SW480 (cell line): ENCODE measurements around the gene UNC79.

Experiments used
- DNase-seq: peaks from one replicate; pipeline ENCODE4 v3.0.0-alpha.2; 2016; ENCODE audit warnings: low spot score

Gene UNC79

DNA sequence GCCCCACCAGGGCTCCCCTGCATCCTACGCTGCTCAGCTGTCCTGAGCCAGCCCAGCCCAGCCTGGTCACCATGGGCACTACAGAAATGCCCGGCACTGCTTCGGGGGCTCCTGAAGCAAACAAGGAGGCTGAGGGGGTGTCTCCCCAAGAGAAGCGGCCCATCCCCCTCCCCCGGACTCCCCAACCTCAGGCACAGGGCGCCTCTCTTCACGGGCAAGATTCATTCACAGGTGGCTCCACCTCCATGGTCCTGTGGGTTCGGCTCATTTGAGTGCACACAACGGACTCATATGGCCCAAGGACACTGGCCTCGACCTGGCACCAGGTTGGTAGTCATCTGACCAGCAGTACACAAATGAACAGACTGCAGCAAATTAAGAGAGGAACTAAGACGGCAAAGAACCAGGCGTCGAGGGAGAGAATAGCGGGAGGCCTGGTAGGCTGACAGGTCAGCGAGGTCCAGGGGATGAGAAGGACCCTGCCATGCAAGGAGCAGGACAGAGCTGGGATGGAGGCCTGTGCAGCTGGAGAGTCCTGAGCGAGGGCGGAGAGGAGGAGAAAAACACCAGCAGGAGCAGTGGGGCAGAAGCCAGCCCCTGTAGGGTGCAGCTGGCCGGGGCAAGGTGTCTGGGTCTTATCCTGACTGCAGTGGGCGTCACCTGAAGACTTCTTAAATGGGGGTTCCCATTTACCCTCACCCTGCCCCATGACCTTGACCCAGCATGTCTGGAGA, 297.3 kb downstream of the UNC79 start:
- DNase-seq = no peak

GRCh38 chr14:93728651-93729016, 297.9 kb downstream of the UNC79 start:
- DNase-seq = no peak

DNA sequence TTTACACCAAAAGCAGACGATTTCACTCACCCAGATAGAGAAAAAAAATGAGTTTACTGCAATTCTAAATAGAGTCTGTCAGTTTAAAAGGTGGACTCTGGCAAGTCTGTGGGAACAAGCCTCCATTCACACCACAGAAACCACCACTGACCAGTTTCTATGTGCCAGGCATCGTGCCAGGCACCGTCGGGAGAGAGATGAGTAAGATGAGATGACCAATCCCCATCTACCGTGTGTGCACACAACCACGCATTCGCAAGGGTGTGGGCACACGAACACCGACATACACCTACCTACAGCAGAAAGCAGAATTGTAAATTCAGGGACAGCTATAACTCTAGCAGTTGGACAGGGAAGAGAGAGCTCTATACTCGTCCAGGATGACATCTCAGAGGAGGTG, 299.3 kb downstream of the UNC79 start:
- DNase-seq = peak; percentile 6

GRCh38 chr14:93731753-93732152, 301.0 kb downstream of the UNC79 start:
- DNase-seq = no peak

DNA sequence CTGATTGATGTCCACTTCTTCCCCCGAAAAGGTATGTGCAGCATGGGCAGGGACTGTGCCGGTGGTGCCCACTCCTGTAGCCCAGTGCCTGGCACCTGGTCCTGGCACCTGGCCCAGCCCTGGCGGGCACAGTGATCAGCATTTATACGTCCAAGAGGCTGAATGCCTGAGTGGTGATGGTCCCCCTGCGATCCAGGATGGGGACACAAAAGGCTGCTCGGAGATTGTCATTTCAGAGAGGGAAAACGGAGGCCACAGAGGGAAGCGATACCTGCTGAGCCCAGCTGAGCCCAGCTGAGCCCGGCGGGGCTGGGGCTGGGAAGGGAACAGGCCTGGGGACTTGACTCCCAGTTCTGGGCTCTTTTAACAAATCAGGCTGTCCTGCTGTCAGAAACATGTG, 301.8 kb downstream of the UNC79 start:
- DNase-seq = no peak

DNA sequence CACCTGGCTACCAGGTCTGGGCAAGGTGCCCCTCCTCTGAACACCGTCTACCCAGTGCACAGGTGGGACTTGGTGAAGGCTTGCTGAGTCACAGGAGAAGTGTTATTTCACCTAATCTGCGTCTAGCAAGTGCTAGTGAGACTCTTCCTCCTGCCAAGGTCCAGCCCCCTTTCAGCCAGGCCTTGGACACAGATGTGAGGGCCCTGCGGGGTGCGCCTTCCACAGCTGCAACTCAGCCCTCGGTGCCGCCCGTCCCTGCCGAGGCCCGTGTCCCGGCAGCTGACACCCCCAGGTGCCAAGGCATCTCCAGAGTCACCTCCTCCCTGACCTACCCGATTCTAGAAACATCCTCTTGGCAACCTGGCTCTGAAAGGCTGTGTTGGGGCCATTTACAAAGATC, 302.5 kb downstream of the UNC79 start:
- DNase-seq = no peak

- DNase-seq = no peak
Measured at GRCh38 chr14:93733631-93734030, 302.9 kb downstream of the UNC79 start.

DNA sequence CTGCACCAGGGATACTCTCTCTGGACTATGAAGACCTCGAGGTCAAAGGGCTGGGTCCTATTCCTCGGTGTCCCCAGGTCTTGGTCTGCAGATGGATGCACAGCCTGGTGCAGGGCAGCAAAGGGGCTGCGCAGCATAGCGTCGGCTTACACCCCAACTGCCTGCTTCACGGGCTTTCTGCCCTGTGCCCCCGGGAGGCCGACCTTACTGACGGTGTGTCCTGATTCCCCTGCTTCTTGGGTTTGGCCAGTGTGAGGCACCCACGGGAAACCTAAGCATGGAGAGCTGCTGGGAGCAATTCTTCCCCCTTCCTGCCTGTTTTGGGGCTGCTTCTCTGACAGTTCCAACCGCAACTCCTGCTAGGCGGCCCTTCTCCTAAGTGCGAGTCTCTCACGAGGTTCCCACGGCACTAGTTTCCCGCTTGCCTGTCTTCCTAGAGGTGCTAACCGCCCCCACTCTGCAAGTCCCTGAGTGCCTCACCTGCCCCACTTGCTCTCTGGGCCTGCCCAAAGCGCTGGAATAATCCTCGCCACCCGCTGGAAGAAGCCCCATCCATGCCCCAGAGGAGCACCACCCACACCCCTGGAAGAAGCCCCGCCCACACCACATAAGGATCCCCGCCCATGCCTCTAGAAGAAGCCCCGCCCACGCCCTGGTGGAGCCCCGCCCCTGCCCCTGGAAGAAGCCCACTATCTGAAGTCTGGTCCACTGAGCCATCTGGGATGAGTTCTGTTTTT, 303.5 kb downstream of the UNC79 start:
- DNase-seq = no peak

DNA sequence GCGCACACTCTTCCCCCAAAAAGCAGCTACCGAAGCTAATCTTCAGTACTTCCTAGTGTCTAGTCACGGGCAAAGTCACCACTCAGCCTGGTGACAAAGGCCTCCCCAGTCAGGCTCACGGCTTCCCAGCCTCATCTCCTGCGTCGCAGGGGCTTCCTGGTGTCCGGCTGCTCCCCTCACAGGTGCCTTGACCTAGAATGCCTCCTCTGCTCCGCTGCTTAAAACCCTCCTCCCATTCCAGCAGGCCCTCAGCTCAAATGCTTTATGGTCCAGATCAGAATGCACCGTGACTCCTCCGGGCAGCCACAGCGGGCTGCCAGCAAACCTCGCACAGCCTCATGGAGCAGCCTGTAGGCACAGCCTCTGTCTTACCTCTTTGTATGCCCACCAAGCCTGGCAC, 304.5 kb downstream of the UNC79 start:
- no peak for DNase-seq

- DNase-seq = no peak
Measured at GRCh38 chr14:93736378-93737014, 305.8 kb downstream of the UNC79 start.

DNA sequence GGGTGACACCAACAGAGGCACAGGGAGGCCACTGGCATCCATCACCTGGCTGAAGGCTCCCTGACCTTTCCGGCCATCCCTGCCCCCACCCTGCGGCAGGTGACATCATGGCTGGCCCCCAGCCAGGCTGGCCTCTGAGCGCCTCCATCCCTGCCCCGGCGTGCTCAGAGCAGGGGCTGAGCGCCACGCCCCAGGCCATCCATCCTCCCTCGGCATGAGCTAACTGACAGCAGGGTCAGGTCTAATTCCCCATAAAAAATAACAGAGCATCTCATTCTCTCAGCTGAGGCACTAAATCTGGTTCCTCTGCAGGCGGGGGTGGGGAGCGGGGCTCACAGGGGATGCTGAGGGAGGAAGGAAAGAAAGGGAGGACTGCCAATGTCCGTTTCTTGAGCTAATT, 306.9 kb downstream of the UNC79 start:
- DNase-seq = no peak

GRCh38 chr14:93741556-93742230, 311.0 kb downstream of the UNC79 start:
- no peak for DNase-seq

DNA sequence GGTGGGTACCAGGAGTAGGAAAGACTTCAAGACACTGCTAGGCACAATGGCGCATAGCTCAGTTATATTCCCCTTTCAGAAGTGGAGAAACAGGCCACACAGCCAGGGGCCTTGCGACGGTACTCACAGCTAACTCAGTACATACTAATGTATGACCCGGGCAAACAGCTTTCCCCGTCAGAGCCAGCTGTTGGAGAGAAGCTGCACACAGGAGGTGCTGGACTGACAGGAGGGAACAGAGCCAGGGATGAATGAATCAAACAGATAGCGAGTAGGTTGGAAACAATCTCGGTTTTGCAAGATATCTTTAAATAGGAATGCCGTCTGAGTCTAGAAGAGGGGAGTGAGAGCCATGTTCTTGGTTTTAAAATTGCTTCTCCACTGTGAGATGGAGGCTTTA, 312.0 kb downstream of the UNC79 start:
- no peak for DNase-seq

DNA sequence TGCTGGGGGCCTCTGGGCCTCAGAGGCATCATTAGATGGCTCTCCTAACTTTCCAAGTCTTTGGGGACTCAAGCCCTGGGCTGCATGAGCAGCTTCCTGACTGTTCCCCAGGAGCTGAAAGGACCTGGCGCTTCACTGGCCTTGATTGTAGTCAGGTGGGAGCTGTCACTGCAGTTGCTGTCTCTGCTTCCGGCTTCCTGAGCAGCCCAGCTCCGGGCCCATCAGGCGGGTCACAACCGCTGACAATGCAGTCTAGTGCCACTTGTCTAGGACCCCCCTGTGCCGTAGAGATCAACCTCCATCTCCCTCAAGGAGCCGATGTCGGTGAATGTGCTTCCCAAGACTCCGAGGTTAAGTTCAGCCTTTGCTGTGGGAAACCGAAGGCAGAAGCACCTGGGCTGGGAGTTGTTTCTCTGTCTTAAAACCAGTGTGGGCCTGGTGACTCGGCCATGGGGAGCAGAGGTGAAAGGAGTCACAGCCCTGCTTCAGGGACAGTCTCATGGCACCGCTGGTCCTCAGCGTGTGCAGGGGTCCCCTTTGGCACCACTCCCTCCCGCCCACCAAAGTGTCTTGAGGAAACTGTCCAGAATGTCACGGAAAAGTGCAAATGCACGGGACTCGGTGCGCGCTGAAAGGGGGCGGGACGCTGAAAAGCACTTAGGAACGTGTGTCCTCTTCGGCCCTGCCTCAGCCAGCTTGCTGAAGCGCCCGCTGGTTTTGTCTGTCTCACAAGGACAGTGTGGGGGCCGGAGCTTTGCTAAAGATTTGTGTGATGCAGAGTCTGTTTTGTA, 312.7 kb downstream of the UNC79 start:
- no peak for DNase-seq

DNA sequence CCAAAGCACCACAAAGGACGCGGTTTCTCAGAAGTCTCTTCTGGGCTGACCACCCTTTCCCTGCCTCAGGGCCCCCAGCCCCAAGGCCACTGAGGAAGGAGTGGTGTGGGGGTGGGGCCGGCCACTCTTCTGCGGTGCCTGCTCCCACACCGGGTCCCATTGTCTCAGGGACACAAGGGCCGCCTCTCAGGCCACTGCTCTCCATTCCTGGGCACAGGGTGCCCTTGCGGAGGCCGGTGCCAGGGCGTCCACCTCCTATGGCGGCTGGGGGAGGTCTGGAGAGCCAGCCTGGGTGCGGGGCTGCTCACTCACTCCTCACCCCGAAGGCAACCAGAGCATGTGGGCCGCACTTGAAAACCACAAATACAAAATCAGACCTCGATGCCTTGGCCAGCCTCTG, 313.4 kb downstream of the UNC79 start:
- no peak for DNase-seq

GRCh38 chr14:93744876-93745275, 314.1 kb downstream of the UNC79 start:
- no peak for DNase-seq

DNA sequence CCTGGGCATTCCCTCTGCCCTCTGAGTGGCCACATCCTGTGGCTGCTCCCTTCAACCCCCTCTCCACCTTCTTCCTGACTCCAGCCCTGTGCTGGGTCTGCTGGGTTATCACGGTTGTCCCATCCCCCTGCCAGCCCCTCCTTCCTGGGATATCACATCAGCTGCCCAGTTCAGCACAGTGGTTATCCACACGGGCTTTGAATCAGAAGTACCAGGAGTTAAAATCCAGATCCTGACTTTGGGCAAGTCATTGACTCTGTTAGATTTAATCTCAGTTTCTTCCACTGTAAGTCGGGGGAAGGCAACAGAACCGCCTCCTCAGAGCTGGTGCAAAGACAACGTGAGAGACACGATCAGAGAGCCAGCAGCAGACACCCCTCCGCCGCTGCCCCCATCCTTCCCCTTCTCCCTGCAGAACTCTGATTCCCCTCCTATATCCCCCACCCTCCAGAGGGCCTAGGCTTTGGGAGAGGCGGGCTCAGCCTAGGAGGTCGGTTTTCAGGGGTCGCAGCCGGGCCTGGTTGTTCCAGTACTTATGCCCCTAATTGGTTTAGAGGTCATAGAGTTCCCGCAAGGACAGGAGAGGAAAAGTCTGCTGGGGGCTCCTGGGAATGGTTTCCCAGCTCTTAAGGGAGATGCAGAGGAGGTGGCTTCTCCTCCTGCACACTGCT, 315.0 kb downstream of the UNC79 start:
- no peak for DNase-seq

DNA sequence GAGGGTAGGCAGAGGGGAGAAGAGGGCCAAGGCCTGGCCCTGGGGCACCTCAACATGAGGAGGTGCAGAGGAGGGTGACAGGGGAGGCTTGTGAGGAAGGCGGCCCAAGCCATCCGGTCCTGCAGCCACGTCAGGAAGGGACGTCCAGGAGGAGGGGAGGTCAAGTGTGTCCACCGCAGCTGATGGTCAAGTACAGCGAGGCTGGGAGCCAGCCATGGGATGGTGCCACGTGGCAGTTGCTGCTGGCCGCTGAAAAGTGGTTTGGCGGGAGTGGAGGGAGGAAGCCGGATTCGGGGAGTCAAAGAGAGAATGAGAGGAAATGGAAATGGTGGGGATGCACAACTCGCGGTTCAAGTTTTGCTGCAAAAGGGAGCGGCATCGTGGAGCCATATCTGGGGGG, 316.4 kb downstream of the UNC79 start:
- no peak for DNase-seq

DNA sequence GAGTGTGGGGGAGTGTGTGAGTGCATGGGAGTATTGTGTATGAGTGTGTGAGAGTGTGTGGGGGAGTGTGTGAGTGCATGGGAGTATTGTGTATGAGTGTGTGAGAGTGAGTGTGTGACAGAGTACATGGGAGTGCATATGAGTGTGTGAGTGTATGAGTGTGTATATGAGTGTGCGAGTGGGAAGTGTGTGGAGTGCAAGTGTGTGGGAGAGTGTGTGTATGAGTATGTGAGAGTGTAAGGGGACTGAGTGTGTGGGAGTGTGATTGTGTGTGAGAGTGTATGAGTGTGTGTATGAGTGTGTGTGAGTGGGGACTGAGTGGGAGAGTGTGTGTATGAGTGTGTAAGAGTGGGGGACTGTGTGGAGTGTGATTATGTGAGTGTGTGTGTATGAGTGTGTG, 316.8 kb downstream of the UNC79 start:
- DNase-seq = no peak

DNA sequence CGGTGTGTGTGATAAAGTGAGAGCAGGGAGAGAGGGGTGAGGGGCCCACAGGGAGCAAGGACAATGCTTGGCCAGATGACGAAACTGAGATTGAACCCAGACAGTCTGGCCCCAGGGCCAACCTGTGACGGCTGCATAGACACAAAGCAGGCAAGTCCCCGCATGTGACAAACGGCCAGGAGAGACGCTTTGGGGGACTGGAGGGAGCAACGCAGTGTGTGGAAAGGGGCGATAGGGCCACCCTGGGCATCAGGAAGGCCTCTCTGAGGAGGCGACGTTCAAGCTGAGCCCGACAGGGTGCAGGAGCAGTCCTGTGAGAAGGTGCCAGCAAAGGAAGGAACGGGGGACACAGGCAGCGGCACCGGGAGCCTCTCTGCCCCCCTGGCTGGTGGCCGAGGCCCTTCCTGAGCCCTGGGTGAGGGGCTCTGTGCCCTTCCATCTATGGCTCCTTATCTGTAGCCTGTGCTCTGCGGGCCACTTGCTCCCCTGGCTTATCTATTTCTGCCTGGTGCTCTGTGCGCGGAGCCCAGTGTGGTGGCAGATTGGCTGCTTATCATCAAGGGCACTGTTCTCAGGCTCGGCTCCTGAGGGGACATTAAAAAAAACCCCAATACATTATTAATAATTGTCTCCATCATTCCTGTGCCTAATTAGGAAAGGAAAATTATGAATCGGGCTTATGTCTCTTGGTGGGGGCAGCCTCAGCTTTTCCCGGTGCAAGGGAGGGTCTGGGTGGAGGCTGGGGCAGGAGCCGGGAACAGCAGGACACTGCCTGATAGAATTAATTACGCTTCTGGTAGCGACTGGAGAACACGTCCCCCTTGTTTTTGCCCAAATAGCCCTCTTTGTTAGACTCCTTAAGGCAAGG, 317.7 kb downstream of the UNC79 start:
- no peak for DNase-seq

- no peak for DNase-seq
Measured at GRCh38 chr14:93749076-93749420, 318.3 kb downstream of the UNC79 start.
